Cortex of kidney (tissue), 1 donor: Measurements from ENCODE around the gene CTSL.
"Not testable (repeated sequence)": the region's sequence is repeated elsewhere in the genome, so short reads cannot be mapped to it uniquely, and the experiment has no call there.

Experiments
- DNase-seq: peaks from one replicate; lab custom pipeline; 2025; lab: John Stamatoyannopoulos, UW

Gene CTSL

GRCh38 chr9:87759980-87760379 lies 34.1 kb downstream of the CTSL start:
- DNase-seq: not testable (repeated sequence)

GRCh38 chr9:87760529-87760928 lies 34.6 kb downstream of the CTSL start:
- no peak for DNase-seq

GRCh38 chr9:87763286-87763685 lies 37.4 kb downstream of the CTSL start:
- no peak for DNase-seq

- DNase-seq: no peak
These were observed 39.6 kb downstream of the CTSL start for GRCh38 chr9:87765521-87765920.

- DNase-seq: no peak
These were observed 40.8 kb downstream of the CTSL start for GRCh38 chr9:87766697-87767096.

GRCh38 chr9:87770616-87771315 lies 44.8 kb downstream of the CTSL start:
- DNase-seq: no peak

- no peak for DNase-seq
These were observed 45.5 kb downstream of the CTSL start for GRCh38 chr9:87771316-87772006.

GRCh38 chr9:87776481-87777379 lies 50.8 kb downstream of the CTSL start:
- DNase-seq: no peak

GRCh38 chr9:87778996-87779395 lies 53.1 kb downstream of the CTSL start:
- DNase-seq: no peak
